ENCODE measurements around the gene ADGRD2.

The ADGRD2 gene

DNA sequence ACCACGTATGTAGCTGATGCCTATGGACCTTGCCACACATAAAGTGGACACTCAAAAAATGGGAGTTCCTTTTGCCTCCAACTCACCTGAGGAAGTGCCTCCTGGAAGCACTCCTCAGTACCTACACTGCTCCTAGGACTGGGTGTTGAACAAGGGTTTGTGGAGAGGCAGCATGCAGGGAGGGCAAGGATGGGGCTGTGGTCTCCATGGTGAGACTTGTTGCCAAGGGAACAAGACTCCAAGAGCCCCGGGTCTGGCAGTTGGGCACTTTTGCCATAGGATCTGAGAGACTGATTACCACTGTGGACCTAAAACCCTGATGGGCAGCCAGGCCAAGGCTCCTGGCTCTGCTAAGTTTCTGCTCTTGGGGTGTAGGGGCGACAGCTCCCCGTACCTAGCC is 63.9 kb downstream of the ADGRD2 start:
- DNase-seq: no peak

DNA sequence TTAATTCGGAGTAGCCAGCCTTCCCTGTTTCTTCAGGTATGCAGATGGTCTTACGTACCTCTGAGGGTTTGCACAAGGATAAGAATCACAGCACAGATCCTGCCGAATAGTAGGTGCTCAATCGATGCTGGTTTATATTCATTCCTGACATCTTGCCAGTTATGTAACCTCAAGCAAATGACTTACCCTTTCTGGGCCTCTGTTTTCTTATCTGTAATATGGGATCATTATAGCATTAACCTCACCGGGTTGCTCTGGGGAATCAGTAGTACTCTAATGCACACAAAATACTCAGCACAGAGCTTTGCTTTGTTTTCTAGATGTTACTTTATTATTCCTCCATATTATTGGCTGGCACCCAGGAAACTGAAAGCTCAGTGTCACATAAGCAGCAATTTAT is 64.6 kb downstream of the ADGRD2 start:
- DNase-seq: no peak

DNA sequence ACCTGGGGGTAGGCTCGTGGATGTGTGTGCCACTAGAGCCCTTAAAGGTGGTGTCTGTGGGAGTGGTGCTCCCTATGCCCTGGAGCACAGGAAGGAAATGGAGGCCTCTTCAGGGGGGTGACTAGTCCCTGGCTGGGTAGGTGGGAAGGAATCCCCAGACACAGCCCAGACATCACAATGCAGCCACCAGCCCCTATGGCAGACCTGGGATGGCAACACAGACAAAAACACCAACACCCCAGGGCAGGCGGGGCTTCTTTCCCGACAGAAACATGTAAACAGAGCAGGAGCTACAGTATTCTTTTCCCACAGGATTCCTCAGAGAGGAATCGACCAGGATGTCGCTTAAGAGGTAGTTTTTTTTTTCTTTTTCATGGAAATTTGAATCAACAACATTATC is 67.3 kb downstream of the ADGRD2 start:
- DNase-seq: no peak

DNA sequence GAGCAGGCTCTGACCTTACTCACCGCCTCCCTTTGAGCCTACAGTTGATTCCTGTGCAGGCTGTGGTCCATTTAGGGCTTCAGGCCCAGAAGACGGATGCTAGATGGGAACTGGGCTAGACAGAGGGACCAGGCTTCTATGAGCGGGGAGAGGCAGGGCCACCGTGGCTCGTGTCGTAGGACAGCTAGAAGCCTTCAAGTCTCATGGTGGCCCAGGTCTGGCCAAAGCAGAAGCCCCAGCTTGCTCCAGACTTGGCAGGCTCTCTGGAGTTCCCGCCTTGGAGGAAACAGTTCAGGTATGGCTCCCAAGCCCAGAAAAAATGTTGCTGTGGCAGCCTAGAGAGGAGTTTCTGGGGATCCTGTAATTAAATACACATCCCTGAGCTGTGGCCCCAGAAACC is 67.9 kb downstream of the ADGRD2 start:
- no peak for DNase-seq

DNA sequence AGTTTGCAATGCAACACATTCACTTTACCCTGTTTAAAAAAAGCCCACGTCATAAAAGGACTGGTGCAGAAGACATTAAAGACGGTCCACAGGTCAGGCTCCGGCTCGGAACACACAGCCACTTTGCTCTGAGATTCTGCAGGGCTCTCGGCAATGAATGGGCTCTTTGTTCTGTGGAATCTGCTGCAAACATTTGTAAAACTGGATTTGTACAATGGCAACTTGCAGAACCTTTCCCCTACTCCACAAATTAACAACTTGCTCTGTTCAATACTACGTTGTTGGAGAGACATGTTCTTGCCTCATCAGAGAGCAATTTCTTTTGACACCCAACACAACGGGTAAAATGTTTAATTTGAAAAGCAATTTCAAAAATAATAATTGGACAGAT is 70.0 kb downstream of the ADGRD2 start:
- DNase-seq: no peak

DNA sequence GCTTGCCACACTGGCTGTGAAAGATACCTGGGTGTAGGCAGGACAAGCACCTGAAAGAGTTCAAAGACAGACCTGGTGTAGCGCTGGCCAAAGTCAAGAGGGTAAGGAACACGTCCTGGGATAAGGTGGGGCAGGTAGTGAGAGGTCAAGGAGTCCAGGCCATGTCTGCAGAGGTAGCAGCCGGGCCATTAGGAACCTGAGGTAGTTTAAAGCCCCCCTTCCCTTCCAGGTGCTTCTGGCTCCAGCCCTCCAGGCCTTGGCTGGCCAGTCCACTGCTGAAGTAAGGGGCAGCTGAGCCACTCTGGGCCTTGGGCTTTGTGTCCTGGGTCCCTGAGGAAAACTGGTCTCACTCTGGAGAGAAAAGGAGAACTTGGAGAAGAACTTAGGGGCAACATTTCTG is 70.9 kb downstream of the ADGRD2 start:
- no peak for DNase-seq

DNA sequence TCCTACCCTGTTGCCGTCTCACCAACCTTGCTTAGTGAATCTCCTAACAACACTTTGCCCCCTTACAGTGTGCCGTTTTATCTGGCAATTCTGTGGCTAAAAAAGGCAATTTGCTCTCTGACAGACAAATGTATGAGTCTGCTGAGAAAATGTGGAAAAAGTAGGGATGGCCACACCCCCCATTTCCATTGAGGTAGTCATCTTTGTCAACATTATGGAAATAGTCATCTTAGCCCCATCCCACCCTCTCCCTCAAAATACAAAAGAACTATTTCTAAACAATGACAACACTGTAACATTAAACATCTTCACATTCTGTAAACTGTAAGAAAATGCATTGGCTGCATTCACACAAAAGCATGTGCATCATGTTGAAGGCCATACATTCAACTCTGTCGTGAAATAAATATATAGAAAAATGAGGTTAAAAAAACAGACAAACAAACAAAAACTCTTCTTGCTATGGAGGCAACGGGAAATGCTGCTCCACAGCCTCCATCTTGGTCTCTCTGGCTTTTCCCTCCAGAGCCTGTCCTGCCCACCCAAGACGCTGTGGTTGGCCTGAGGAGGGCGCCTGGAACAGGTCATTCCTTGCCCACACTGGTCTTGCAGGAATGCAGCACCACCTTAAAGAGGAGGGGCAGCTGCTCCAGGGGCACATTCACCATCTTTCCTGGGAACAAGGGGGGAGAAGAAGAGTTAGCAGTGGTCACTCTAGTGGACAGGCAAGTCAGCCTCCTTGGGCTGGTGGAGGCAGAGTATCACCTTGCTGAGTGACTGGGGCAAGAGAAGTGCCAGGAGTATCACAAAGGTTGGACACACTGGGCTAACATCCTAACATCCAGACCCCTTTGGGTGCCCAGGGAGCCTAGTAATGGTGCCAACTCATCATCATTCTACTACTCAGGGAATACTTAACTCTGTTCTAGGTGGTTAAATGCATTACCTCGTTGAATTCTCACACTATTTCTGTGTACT is 72.2 kb downstream of the ADGRD2 start:
- no peak for DNase-seq

DNA sequence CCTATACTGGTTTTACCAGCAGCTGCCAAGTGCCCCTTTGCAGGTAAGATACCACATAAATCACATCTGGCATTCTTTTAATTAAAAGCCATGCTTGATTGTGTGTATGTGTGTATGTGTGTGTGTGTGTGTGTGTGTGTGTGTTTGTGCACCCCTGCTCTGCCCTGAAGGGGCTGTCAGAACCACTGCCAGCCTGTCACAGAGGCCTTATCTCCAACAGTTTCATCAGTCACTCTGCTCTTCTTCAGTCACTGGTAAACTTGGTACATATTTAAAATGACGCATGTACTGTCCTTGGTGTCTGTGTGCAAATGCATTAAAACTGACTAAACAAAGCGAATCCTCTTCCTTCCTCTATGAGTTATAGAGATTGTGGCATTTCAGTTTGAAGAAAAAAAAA is 75.9 kb downstream of the ADGRD2 start:
- no peak for DNase-seq

DNA sequence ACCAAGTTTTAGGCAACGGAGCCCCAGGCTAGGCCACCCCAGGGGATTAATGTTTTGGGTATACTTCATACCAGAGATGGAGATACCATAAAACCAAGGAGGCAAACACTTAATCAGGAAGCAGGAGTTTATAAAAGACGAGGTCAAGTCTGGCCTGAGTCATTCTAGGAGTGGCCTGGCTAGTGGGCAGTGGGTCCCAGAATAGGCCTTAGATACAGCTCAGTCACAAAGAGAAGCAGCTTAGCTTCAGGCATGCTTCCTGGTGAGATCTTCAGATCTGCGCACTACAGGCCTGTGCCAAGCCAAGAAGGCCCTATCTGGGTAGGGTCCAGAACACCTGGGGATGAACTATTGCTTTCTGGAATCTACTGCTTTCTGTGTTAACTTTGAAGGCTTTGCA is 77.5 kb downstream of the ADGRD2 start:
- DNase-seq: no peak
